SK-N-SH (cell line): ENCODE data around the gene ARL6IP4.

ENCODE experiments used
- CTCF ChIP-seq: fragments of 200-600 bp; sonication (generic); IDR thresholded peaks from 2 replicates; pipeline ENCODE4 v1.6.1; 2017; ENCODE audit warnings: antibody characterized with exemption, mild to moderate bottlenecking, moderate library complexity
- FOXM1 ChIP-seq: IDR thresholded peaks from 2 replicates; pipeline ENCODE4 v1.4.0; 2012; ENCODE audit warnings: low read depth, mild to moderate bottlenecking
- GATA2 ChIP-seq: sonication (generic); formaldehyde crosslinking; IDR thresholded peaks from 2 replicates; pipeline ENCODE4 v1.5.0; 2020; ENCODE audit warnings: mild to moderate bottlenecking, missing genetic modification reagents
- POLR2AphosphoS5 ChIP-seq: IDR thresholded peaks from 2 replicates; pipeline ENCODE4 v1.6.1; 2012; ENCODE audit warnings: low read depth, low read length
- REST ChIP-seq: IDR thresholded peaks from 2 replicates; pipeline ENCODE4 v1.6.1; 2012; ENCODE audit warnings: mild to moderate bottlenecking, low read depth, low read length, moderate library complexity
- TCF12 ChIP-seq: IDR thresholded peaks from 2 replicates; pipeline ENCODE4 v1.4.0; 2012

GRCh38 chr12:122937622-122938091 lies 42.8 kb upstream of the ARL6IP4 start:
- TF ChIP-seq TCF12 (no peak), REST (no peak), CTCF (no peak), GATA2 (no peak), FOXM1 (no peak), POLR2AphosphoS5 (no peak)
